HS-27A (cell line): ENCODE measurements around the gene VSTM2A.

Experiments used
- DNase-seq: peaks from one replicate; pipeline ENCODE4 v3.0.0-alpha.2; 2012; ENCODE audit warnings: low read depth, missing footprints

The VSTM2A gene

DNA sequence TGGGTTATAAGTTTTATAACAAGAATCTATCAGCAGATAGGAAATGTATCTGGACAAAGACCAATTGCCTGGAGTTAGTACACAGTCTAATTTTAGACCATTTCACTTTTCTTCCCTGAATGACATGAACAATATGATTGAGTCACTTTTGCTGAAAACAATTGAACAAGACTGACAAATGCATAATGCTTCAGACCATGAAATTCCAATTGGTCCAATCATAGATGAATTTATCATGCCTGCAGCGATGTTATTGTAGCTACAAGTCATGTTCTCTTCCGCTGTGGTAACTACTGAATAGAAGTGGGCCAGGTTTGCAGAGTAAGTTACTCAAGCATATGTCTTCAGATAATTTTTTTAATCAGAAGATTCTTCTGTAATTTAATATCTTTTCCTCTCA is 73.4 kb downstream of the VSTM2A start:
- DNase-seq = no peak
